ENCODE data around the gene TMEM106A. TPM values are rescaled to one million over a fixed set of nuclear protein-coding genes. Genes with fewer than 3 reads are reported as not detected.

Gene TMEM106A
- total and polyA plus RNA-seq, 2 of the 13 experiments (the other 11 are each of a cell fraction or from before 2014, with no cell fraction given) = 16.9 to 35.9 TPM

DNA sequence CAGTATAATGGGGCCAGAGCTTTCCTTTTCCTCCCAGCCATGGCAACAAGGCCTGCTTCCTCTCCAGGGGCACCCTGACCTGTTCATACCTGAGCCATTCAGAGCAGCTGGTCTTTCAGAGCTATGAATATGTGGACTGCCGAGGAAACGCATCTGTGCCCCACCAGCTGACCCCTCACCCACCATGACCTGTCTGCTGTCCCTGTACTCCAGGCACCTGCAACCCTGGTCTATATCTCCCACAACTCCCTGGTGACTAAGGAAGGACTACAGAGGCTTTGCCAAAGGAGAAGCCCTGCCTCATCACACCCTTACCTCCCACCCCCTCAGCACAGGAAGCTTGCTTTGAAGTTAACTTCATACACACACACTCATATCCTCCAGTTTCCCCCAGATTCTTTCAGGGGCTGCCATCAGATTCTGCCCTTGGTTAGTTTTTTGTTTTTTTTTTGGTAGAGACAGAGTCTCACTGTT, 6.0 kb downstream of the TMEM106A start (continued):
- TF ChIP-seq, protein P1, sequence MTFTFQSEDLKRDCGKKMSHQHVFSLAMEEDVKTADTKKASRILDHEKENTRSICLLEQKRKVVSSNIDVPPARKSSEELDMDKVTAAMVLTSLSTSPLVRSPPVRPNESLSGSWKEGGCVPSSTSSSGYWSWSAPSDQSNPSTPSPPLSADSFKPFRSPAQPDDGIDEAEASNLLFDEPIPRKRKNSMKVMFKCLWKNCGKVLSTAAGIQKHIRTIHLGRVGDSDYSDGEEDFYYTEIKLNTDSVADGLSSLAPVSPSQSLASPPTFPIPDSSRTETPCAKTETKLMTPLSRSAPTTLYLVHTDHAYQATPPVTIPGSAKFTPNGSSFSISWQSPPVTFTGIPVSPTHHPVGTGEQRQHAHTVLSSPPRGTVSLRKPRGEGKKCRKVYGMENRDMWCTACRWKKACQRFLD (CRISPR knock-in tag; IDR thresholded peaks at IDR 0.05; ENCODE audit: borderline replicate concordance) = no peak
- TF ChIP-seq MTA3 (CRISPR knock-in tag; IDR thresholded peaks at IDR 0.05) (no peak), ZNF883 (CRISPR knock-in tag; IDR thresholded peaks at IDR 0.05; ENCODE audit: not compliant biosample characterization) (no peak), GZF1 (CRISPR knock-in tag; IDR thresholded peaks at IDR 0.05) (no peak), MTA1 (CRISPR knock-in tag; IDR thresholded peaks at IDR 0.05; ENCODE audit: borderline replicate concordance) (no peak), ZNF256 (CRISPR knock-in tag; conservative IDR thresholded peaks at IDR 0.05) (0 out of 2 replicates have a peak, but pooled peaks have one; percentile 13), GFI1 (CRISPR knock-in tag; IDR thresholded peaks at IDR 0.05; ENCODE audit: borderline replicate concordance) (no peak), ELF1 (CRISPR knock-in tag; IDR thresholded peaks at IDR 0.05) (no peak), ZNF350 (CRISPR knock-in tag; IDR thresholded peaks at IDR 0.05; ENCODE audit: borderline replicate concordance, low read depth) (0 out of 2 replicates have a peak, but pooled peaks have one; percentile 0), ZNF232 (CRISPR knock-in tag; IDR thresholded peaks at IDR 0.05; ENCODE audit: borderline replicate concordance) (no peak), ONECUT2 (CRISPR knock-in tag; IDR thresholded peaks at IDR 0.05) (no peak), NFRKB (IDR thresholded peaks at IDR 0.05) (no peak), ZNF776 (CRISPR knock-in tag; IDR thresholded peaks at IDR 0.05) (no peak), HOXA5 (CRISPR knock-in tag; IDR thresholded peaks at IDR 0.05) (no peak)
- TF ChIP-seq, protein P2, sequence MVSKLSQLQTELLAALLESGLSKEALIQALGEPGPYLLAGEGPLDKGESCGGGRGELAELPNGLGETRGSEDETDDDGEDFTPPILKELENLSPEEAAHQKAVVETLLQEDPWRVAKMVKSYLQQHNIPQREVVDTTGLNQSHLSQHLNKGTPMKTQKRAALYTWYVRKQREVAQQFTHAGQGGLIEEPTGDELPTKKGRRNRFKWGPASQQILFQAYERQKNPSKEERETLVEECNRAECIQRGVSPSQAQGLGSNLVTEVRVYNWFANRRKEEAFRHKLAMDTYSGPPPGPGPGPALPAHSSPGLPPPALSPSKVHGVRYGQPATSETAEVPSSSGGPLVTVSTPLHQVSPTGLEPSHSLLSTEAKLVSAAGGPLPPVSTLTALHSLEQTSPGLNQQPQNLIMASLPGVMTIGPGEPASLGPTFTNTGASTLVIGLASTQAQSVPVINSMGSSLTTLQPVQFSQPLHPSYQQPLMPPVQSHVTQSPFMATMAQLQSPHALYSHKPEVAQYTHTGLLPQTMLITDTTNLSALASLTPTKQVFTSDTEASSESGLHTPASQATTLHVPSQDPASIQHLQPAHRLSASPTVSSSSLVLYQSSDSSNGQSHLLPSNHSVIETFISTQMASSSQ (IDR thresholded peaks at IDR 0.05; ENCODE audit: low read depth) = no peak
- TF ChIP-seq, protein P2 (CRISPR knock-in tag; IDR thresholded peaks at IDR 0.05; ENCODE audit: borderline replicate concordance) = no peak
- TF ChIP-seq, protein P3, sequence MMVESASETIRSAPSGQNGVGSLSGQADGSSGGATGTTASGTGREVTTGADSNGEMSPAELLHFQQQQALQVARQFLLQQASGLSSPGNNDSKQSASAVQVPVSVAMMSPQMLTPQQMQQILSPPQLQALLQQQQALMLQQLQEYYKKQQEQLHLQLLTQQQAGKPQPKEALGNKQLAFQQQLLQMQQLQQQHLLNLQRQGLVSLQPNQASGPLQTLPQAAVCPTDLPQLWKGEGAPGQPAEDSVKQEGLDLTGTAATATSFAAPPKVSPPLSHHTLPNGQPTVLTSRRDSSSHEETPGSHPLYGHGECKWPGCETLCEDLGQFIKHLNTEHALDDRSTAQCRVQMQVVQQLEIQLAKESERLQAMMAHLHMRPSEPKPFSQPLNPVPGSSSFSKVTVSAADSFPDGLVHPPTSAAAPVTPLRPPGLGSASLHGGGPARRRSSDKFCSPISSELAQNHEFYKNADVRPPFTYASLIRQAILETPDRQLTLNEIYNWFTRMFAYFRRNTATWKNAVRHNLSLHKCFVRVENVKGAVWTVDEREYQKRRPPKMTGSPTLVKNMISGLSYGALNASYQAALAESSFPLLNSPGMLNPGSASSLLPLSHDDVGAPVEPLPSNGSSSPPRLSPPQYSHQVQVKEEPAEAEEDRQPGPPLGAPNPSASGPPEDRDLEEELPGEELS (CRISPR knock-in tag; IDR thresholded peaks at IDR 0.05) = no peak
- TF ChIP-seq, protein P4, sequence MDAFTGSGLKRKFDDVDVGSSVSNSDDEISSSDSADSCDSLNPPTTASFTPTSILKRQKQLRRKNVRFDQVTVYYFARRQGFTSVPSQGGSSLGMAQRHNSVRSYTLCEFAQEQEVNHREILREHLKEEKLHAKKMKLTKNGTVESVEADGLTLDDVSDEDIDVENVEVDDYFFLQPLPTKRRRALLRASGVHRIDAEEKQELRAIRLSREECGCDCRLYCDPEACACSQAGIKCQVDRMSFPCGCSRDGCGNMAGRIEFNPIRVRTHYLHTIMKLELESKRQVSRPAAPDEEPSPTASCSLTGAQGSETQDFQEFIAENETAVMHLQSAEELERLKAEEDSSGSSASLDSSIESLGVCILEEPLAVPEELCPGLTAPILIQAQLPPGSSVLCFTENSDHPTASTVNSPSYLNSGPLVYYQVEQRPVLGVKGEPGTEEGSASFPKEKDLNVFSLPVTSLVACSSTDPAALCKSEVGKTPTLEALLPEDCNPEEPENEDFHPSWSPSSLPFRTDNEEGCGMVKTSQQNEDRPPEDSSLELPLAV (CRISPR knock-in tag; conservative IDR thresholded peaks at IDR 0.05; ENCODE audit: low read depth) = no peak
- TF ChIP-seq, protein P5, sequence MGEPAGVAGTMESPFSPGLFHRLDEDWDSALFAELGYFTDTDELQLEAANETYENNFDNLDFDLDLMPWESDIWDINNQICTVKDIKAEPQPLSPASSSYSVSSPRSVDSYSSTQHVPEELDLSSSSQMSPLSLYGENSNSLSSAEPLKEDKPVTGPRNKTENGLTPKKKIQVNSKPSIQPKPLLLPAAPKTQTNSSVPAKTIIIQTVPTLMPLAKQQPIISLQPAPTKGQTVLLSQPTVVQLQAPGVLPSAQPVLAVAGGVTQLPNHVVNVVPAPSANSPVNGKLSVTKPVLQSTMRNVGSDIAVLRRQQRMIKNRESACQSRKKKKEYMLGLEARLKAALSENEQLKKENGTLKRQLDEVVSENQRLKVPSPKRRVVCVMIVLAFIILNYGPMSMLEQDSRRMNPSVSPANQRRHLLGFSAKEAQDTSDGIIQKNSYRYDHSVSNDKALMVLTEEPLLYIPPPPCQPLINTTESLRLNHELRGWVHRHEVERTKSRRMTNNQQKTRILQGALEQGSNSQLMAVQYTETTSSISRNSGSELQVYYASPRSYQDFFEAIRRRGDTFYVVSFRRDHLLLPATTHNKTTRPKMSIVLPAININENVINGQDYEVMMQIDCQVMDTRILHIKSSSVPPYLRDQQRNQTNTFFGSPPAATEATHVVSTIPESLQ (CRISPR knock-in tag; conservative IDR thresholded peaks at IDR 0.05) = no peak

Measured in HepG2 (cell line).